Stimulated activated CD4-positive, alpha-beta T cell treated with anti-CD3 and anti-CD28 coated beads, TNF-alpha, amount 100 ng/mL, for 4 hours (primary cell): ENCODE results near the gene CTAGE8.
"Not testable (repeated sequence)": the region's sequence is repeated elsewhere in the genome, so short reads cannot be mapped to it uniquely, and the experiment has no call there.

ENCODE experiments used
- DNase-seq, 3 experiments: peaks; one replicate each; pipeline ENCODE4 v3.0.0-alpha.2; 2020; ENCODE audit warnings: low read depth in 3 of 3

CTAGE8 gene

GRCh38 chr7:144259067-144259466, 10.0 kb downstream of the CTAGE8 start:
- DNase-seq, result not testable (repeated sequence)

- DNase-seq, result no peak
Observed at GRCh38 chr7:144256112-144256511, 13.0 kb downstream of the CTAGE8 start.

GRCh38 chr7:144255471-144255897, 13.6 kb downstream of the CTAGE8 start:
- DNase-seq, result no peak

- not testable (repeated sequence) for DNase-seq
Observed at GRCh38 chr7:144252307-144252706, 16.8 kb downstream of the CTAGE8 start.

GRCh38 chr7:144247674-144248330, 21.3 kb downstream of the CTAGE8 start:
- DNase-seq, result not testable (repeated sequence)

- not testable (repeated sequence) for DNase-seq
Observed at GRCh38 chr7:144246967-144247366, 22.1 kb downstream of the CTAGE8 start.

GRCh38 chr7:144245372-144245771, 23.7 kb downstream of the CTAGE8 start:
- not testable (repeated sequence) for DNase-seq

- not testable (repeated sequence) for DNase-seq
Observed at GRCh38 chr7:144239365-144239764, 29.7 kb downstream of the CTAGE8 start, which contains the start of gene OR2A42. Gene OR2A42, minus strand, starts transcription at chr7:144239605. Its CDS starts 6,762 bp downstream, at chr7:144232843.

GRCh38 chr7:144238530-144239082, 30.5 kb downstream of the CTAGE8 start:
- not testable (repeated sequence) for DNase-seq

- not testable (repeated sequence) for DNase-seq
Observed at GRCh38 chr7:144233039-144233438, 36.0 kb downstream of the CTAGE8 start.

- DNase-seq, result not testable (repeated sequence)
Observed at GRCh38 chr7:144231027-144231426, 38.1 kb downstream of the CTAGE8 start.

- DNase-seq, result not testable (repeated sequence)
Observed at GRCh38 chr7:144228810-144229209, 40.3 kb downstream of the CTAGE8 start.

- not testable (repeated sequence) for DNase-seq
Observed at GRCh38 chr7:144226866-144227265, 42.2 kb downstream of the CTAGE8 start.

- not testable (repeated sequence) for DNase-seq
Observed at GRCh38 chr7:144223675-144224074, 45.4 kb downstream of the CTAGE8 start.

GRCh38 chr7:144220531-144220930, 48.6 kb downstream of the CTAGE8 start:
- DNase-seq, result not testable (repeated sequence)

GRCh38 chr7:144219149-144219548, 49.9 kb downstream of the CTAGE8 start:
- DNase-seq, result not testable (repeated sequence)

- not testable (repeated sequence) for DNase-seq
Observed at GRCh38 chr7:144218581-144218980, 50.5 kb downstream of the CTAGE8 start.

GRCh38 chr7:144217200-144217599, 51.9 kb downstream of the CTAGE8 start:
- DNase-seq, result not testable (repeated sequence)
